GM21447 (cell line): Measurements from ENCODE around the gene GFPT2.
A peak's percentile ranks its signal among the peaks of the same experiment; 100 is the strongest.

Experiments
- ATAC-seq: cut with Tn5 transposase; IDR thresholded peaks from one replicate; pipeline ENCODE4 v1.9.1; 2021; ENCODE audit not compliant: unreplicated experiment

The GFPT2 gene

DNA sequence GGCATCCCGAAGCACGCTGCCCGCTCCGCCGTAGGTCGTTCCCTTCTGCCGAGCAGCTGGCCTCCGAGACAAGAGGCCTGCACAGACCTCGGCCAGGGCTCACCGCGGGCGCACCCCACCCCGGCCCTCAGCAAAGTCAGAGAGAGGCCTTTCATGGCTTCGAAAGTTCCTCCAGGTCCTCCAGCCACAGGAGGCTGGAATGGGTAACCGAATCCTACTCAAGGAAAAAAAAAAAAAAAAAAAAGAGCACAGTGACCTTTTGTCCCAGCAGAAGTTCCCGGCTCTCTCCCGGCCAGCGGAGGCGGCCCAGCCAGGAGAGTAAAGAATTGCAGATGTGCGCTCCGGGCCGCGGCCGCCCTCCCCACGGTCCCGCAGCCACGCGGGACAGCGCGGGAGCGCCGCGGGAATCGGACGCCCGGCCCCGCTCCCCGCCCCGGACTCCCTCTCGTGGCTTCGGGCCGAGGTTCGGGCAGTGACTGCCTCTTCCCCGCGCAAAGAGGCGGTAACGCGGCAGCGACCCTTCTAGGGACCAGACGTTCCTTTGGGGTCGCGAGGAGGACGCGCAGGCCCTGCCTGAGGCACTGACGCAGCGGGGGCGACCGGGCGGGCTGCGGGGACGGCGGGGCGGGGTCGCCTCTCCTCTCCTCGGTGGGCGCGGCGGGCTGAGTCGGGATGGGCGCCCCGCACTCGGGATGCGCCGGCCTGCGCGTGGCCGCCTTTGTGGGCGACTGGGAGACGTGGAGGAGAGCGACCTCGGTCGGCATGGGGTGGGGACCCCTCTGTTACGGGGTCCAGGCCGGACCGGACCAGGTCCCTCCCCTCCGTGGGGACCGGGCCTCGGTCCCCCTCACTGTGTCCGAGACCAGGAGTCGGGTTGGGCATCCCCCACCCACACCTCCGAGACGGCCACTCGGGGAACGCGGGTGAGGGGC is 754 bp downstream of the GFPT2 start:
- peak; percentile 23 for ATAC-seq

DNA sequence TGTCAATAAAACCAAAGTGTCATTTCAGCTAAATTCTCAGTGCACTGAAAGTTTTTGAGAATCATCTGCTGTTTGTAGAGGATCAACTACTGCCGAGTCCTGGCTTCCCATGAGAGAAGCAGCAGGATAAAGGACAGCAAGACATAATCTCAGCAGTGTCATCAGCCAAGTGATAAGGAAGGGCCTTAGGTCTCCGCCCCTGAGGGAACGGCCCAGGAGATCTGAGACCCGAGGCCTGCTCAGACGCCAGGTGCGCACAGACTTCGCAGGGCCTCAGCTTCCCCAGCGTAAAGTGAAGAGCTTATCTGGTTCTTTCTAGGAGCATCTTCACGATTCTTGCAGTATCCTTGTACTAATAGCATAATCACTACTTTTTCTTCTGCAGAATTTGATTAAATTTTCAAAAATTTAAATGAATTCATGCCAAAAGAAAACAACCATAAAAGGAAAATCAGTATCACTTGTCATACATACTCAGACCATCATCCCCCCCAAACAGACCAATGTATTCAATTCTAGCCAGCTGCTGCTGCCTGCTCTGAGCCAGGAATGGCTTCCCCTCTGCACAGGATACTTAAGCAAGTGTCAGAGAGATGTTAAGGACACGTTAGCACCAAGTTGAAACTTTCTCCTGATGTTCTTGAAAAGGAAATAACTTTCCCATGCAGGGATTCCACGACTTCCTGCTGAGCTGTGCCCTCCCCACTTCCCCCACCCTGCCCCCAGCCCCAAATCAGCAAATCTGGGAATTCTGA is 2.2 kb downstream of the GFPT2 start:
- ATAC-seq = no peak

DNA sequence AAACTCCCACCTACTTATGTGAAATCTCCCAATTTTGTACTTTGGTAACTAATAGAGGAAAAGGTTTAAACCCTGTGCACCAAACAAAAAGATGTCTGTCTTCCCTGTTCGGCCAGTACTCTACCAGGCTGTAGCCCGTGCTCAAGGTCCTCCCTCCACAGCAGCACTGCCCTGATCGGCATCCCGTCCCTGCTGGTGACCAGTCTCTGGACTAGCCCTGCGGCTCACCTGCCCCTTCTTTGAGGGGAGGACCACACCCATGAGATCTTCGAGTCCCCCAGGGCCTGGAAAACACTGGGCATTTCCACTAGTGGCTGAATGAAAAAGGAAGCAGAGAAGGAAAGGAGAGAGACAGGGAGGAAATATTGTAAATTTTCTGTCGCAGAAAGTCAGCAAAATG is 2.8 kb downstream of the GFPT2 start:
- no peak for ATAC-seq

DNA sequence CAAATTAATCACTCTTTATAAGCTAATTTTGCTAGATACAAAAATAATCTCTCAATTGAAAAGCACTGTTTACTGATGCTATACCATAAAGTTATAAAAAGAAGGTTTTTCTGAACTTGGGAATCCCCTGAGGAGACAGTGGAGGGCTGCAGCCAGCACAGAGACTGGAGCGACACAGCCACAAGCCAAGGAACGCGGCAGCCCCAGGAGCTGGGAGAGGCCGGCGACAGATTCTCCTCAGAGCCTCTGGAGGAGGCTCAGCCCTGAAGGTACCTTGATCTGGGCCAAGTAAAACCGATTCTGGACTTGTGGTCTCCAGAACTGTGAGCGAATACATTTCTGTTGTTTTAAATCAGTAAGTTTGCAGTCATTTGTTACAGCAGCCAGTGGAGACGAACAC is 3.7 kb downstream of the GFPT2 start:
- no peak for ATAC-seq

- ATAC-seq = no peak
These were observed 4.8 kb downstream of the GFPT2 start for GRCh38 chr5:180348336-180348735.

DNA sequence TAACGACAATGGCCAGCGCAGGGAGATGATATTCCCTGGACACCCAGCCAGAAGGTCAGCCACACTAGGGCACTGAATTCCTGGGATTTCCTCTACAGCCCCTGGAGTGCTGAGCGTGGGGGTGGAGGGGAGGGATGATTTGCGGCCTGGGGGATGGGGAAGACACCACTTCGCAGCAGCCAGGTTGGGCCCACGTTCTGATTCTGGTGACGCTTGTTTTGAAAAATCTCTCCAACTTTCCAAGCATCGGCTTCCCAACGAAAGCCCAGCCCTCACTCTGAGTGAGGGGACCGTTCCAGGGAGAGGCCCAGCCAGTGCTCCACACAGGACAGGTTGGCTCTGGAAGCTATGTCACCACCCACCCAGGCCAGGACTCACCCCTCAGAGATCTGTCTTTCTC is 5.4 kb downstream of the GFPT2 start:
- ATAC-seq = no peak

- no peak for ATAC-seq
These were observed 6.8 kb downstream of the GFPT2 start for GRCh38 chr5:180346358-180346757.

DNA sequence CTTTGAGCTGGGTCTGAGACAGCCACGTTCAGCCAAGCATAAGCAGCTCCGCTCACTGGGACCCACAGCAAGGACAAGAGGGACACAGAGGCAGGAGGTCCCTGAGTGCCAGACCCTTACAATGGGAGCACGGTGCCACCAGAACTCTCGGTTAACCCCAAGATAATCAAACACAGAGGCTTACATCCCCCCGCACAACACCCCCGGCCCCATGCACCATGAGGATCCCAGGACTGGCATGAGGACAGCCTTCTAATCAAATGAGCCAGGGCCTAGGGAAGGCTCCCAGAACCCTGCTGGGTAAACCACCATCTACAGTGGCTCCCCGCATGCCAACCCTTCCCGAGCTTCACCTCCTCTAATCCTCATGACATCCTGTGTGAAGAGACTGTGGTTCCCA is 7.4 kb downstream of the GFPT2 start:
- no peak for ATAC-seq

GRCh38 chr5:180345186-180345585 is 8.0 kb downstream of the GFPT2 start:
- ATAC-seq = no peak

DNA sequence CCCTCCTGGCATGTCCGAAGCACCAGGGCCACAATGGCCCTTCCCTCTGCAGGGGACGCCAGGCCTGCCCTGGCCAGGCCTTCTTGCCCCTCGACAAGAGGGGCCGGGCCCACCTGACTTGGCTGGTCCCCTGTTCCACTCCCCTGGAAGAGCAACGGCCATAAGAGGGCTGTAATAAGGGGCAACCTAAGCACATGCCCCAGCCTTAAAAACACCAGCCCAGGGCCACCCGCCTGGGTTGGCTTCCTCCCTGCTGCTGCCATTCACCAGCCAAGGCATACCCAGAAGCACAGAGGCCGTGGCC is 8.5 kb downstream of the GFPT2 start:
- ATAC-seq = no peak

GRCh38 chr5:180343831-180344695 is 9.1 kb downstream of the GFPT2 start:
- no peak for ATAC-seq

DNA sequence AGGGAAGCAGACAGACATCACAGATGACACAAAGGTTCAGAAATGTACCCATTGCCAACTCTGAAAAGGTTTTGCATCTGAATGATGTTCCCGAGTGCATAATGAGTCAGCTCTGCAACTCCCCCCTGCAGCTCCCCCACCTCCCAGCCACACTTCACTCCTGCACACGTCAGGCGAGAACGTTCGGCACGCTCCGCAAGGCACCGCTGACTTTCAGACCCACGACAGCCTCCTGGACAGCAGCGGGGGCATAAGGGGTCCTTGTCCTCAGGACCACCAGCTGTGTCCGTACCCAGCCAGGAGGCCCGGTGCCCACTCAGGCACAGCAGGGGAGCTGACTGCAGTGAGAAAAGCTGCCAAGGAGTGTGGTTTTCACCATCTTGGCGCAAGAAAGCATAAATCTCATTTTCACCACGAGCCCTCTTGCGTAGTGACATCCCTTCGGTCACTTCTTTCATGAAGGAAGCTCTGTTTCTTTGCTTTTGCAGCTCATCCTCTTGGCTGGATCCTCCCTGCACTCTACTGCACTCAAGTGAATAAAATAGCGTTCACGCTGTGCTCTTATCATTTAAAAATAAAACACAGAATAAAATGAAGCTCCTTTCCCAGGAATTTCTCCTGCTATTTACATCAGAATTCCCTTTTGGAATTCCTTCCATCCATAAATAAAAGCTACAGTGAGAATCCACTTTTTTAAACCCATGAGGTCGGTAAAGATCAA is 9.9 kb downstream of the GFPT2 start:
- no peak for ATAC-seq

GRCh38 chr5:180341595-180341994 is 11.5 kb downstream of the GFPT2 start:
- ATAC-seq = no peak

DNA sequence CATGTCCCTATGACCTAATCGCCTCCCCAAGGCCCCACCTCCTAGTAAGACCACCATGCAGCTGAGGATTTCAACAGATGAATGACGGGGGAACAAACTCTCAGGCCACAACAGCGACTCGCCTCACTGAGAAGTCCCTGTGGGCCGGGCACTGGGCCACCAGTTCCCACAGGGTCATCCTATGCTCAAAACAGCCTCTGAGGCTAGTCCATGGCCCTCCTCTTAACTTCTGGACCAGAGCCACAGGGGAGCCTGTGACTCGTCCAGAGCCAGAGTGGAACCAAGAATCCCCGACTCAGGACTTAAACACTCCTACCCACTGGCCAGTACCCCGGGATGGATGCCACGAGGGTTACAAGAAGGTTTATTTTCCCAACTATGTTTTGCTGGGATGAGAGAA is 12.3 kb downstream of the GFPT2 start:
- no peak for ATAC-seq

DNA sequence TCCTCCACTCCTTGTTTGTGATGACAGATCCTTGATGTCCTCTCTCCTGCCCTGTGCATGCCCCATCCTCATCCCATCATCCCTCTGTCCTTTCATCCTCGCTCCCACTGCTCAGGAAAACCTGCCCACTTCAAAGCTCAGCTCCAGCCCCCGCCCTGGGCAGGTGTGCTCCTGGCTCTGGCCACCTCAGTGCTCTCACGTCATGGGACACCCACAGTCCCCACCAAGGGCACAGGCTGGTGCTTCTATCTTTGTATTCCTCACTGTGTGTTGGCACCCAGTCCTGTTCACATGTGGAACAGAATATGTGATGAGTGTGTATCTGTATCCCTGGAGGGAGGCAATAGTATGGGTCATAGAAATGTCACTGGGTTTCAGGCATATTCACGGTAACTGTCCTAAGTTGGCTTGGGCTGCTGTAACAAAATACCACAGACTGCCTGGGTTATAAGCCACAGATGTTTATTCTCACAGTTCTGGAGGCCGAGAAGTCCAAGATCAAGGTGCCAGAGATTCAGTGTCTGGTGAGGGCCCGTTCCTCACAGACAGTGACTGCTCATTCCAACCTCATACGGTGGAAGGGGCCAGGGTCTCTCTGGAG is 13.5 kb downstream of the GFPT2 start:
- no peak for ATAC-seq

- ATAC-seq = no peak
These were observed 15.0 kb downstream of the GFPT2 start for GRCh38 chr5:180338001-180338707.

- no peak for ATAC-seq
These were observed 16.7 kb downstream of the GFPT2 start for GRCh38 chr5:180336234-180337020.

DNA sequence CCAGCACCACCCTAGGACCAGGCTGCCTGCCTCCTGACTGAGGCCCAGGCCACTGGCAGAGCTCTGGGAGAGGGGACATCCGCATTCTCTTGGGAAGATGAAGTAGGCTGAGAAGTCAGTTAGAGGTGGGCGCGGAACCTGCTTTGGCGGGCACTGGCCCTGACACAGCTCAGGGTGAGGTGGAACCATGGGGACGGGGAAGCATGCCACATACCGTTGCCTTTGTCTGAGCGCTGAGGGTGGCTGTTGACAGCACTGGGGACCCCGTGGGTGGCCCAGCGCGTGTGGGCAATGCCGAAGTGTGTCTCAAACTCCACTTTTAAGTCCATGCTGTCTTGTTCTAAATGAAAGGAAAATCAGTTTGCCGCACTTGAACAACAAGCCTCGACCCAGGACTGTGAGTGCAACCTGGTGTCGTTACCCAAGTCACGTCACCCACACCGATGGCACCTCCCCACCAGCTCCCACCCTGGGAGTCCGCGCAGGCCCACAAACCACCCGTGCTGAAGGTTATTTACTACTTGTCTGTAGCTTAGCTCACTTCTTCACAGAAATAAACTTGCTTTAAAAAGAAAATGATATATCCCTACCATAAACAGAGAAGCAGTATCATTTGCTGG is 17.4 kb downstream of the GFPT2 start:
- ATAC-seq = no peak
